Osteoblast (primary cell): ENCODE measurements around the gene KLHL7. TPM values are rescaled to one million over a fixed set of nuclear protein-coding genes. Genes with fewer than 3 reads are reported as not detected.
A peak's percentile ranks its signal among the peaks of the same experiment; 100 is the strongest.
"Not testable (repeated sequence)": the region's sequence is repeated elsewhere in the genome, so short reads cannot be mapped to it uniquely, and the experiment has no call there.

Experiments used
- DNase-seq: peaks from one replicate; pipeline ENCODE4 v3.0.0; 2011; ENCODE audit warnings: low spot score, mixed read lengths; ENCODE audit not compliant: insufficient read length; ENCODE audit errors: missing footprints
- H2AFZ ChIP-seq: 2 replicates; pipeline ENCODE4 v1.6.0; 2011; ENCODE audit warnings: mild to moderate bottlenecking, low read length
- H3K27ac ChIP-seq: 2 replicates; pipeline ENCODE4 v1.5.1; 2011; ENCODE audit warnings: mild to moderate bottlenecking, low read depth, low read length, moderate library complexity
- H3K27me3 ChIP-seq: 2 replicates; pipeline ENCODE4 v1.6.0; 2012; ENCODE audit warnings: mild to moderate bottlenecking, control low read depth, inconsistent platforms, low read length, moderate library complexity; ENCODE audit not compliant: insufficient read depth
- H3K36me3 ChIP-seq: 2 replicates; pipeline ENCODE4 v1.5.1; 2011; ENCODE audit warnings: mild to moderate bottlenecking, low read length, control low read depth, moderate library complexity; ENCODE audit not compliant: insufficient read depth
- H3K4me1 ChIP-seq: 2 replicates; pipeline ENCODE4 v1.5.1; 2011; ENCODE audit warnings: mild to moderate bottlenecking, low read length, control low read depth, moderate library complexity; ENCODE audit not compliant: insufficient read depth
- H3K4me2 ChIP-seq: 2 replicates; pipeline ENCODE4 v1.6.0; 2011; ENCODE audit warnings: mild to moderate bottlenecking, low read length; ENCODE audit not compliant: insufficient read depth
- H3K4me3 ChIP-seq: fragments of 200-600 bp; sonication (generic); 3 replicates; pipeline ENCODE4 v1.5.1; 2012; ENCODE audit warnings: mild to moderate bottlenecking, low read length, inconsistent platforms; ENCODE audit not compliant: insufficient read depth
- H3K79me2 ChIP-seq: 2 replicates; pipeline ENCODE4 v1.6.0; 2012; ENCODE audit warnings: mild to moderate bottlenecking, low read length, control low read depth, inconsistent platforms; ENCODE audit not compliant: insufficient read depth
- H3K9me3 ChIP-seq: 2 replicates; pipeline ENCODE4 v1.5.1; 2011; ENCODE audit warnings: low read depth, low read length, control low read depth
- H4K20me1 ChIP-seq: 2 replicates; pipeline ENCODE4 v1.6.0; 2012; ENCODE audit warnings: mild to moderate bottlenecking, low read length, control low read depth; ENCODE audit not compliant: insufficient read depth
- CTCF ChIP-seq: IDR thresholded peaks from 2 replicates; pipeline ENCODE4 v1.5.1; 2011; ENCODE audit warnings: mild to moderate bottlenecking, low read depth, low read length, moderate library complexity; ENCODE audit errors: extremely low read depth
- total RNA-seq: library from RNA; depleted of rRNA; stranded (reverse); fragments of >200 nt; gene quantifications from 2 replicates; pipeline ENCODE4 v1.2.3, GENCODE V29; 2012

Gene KLHL7
- total RNA-seq, 1 donor: 44.2 TPM

DNA sequence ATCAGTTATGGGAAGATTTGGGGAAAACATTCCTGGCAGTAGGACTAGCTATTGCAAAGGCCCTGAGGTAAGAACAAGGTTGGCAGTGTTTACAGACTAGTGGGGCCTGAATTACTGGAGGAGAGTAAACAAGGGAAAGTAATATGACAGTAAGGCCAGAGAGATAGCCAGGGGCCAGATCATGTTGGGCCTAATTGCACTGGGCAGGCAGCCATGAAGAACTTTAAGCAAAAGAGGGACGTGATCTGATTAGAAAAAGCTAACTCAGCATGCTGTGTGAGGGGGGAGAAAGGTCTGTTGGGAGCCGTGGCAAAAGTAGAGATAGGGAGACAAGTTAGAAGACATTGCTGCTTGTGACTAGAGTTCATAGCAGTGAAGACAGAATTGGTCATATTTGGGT lies 85.4 kb downstream of the KLHL7 start:
- DNase-seq: no peak
- no peak overlapping the region for H3K4me2 ChIP-seq
- no peaks in the 10 kb centered on the region for H3K4me1 ChIP-seq
- H4K20me1 ChIP-seq: no peaks in the 10 kb centered on the region
- no peak overlapping the region for H3K27ac ChIP-seq
- H3K9me3 ChIP-seq: no peaks in the 10 kb centered on the region
- peaks cover 49% of the 10 kb centered on the region for H3K36me3 ChIP-seq
- no peak overlapping the region for H3K4me3 ChIP-seq
- H3K79me2 ChIP-seq: peaks cover 30% of the 10 kb centered on the region
- H3K27me3 ChIP-seq: no peaks in the 10 kb centered on the region
- TF ChIP-seq CTCF: no peak
- no peak overlapping the region for H2AFZ ChIP-seq

DNA sequence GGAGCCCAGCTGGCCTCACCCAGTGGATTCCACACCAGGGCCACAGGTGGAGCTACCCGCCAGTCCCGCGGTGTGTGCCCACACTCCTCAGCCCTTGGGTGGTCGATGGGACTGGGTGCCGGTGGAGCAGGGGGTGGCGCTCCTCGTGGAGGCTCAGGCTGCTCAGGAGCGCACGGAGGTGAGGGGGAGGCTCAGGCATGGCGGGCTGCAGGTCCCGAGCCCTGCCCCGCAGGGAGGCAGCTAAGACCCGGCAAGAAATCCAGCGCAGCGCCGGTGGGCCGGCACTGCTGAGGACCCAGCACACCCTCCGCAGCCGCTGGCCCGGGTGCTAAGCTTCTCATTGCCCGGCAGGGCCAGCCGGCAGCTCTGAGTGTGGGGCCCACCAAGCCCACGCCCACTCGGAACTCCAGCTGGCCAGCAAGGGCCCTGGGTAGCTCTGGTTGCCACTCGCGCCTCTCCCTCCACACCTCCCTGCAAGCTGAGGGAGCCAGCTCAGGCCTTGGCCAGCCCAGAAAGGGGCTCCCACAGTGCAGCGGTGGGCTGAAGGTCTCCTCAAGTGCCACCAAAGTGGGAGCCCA lies 88.2 kb downstream of the KLHL7 start:
- Histone ChIP-seq H3K36me3 (peaks cover 42% of the 10 kb centered on the region), H3K79me2 (peaks cover 16% of the 10 kb centered on the region)
- not testable (repeated sequence) for H3K4me1 ChIP-seq, H3K27ac ChIP-seq, DNase-seq, H3K27me3 ChIP-seq, H4K20me1 ChIP-seq, H3K4me2 ChIP-seq, H3K4me3 ChIP-seq, H3K9me3 ChIP-seq, H2AFZ ChIP-seq

DNA sequence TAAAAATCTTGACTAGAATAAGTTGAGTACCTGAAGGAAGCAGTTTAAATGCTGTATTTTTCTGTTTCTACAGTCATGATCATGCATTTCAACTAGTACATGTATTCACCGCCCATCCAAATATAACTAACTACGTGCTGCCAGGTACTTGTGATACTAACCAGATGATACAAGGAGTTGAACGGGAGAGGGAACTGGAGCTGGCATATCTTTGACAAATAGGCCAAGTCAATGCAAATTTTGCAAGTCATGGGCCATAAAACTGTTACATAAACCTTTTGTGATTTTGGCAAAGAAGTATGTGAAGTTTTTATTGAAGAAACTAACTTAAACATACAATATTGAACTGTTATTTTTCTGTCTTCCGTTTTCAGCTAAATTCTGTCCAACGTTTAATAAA lies 90.7 kb downstream of the KLHL7 start:
- Histone ChIP-seq H3K36me3 (peaks cover 53% of the 10 kb centered on the region), H3K9me3 (no peaks in the 10 kb centered on the region), H2AFZ (no peak overlapping the region), H3K4me2 (no peak overlapping the region), H3K4me3 (no peak overlapping the region), H3K27ac (no peak overlapping the region), H4K20me1 (no peaks in the 10 kb centered on the region), H3K27me3 (no peaks in the 10 kb centered on the region), H3K4me1 (no peaks in the 10 kb centered on the region), H3K79me2 (no peaks in the 10 kb centered on the region)
- DNase-seq: peak; percentile 29
- TF ChIP-seq CTCF: no peak

- not testable (repeated sequence) for H3K27me3 ChIP-seq, DNase-seq, H3K79me2 ChIP-seq, H2AFZ ChIP-seq, H3K4me1 ChIP-seq, H3K4me3 ChIP-seq, H3K9me3 ChIP-seq, H3K4me2 ChIP-seq, H4K20me1 ChIP-seq, H3K27ac ChIP-seq
- peaks cover 53% of the 10 kb centered on the region for H3K36me3 ChIP-seq
These were observed 92.2 kb downstream of the KLHL7 start for GRCh38 chr7:23197745-23198144.

DNA sequence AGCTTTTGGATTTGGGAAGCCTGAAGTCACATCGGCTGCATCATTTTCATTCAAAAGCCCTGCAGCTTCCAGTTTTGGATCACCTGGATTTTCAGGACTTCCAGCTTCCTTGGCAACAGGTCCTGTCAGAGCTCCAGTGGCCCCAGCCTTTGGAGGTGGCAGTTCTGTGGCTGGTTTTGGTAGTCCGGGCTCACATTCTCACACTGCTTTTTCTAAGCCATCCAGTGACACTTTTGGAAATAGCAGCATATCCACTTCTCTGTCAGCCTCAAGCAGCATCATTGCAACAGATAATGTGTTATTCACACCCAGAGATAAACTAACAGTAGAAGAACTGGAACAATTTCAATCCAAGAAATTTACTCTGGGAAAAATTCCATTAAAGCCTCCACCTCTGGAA lies 94.7 kb downstream of the KLHL7 start:
- Histone ChIP-seq H4K20me1 (no peaks in the 10 kb centered on the region), H3K4me3 (no peak overlapping the region), H3K36me3 (peaks cover 52% of the 10 kb centered on the region), H3K79me2 (no peaks in the 10 kb centered on the region), H2AFZ (no peak overlapping the region), H3K4me1 (no peaks in the 10 kb centered on the region), H3K9me3 (no peaks in the 10 kb centered on the region), H3K27ac (no peak overlapping the region), H3K4me2 (no peak overlapping the region), H3K27me3 (no peaks in the 10 kb centered on the region)
- no peak for DNase-seq
- TF ChIP-seq CTCF: no peak
